Hindlimb muscle (tissue), 1 donor: ENCODE measurements around the gene KRT39. TPM values are rescaled to one million over a fixed set of nuclear protein-coding genes. Genes with fewer than 3 reads are reported as not detected.

Experiments
- DNase-seq: peaks from one replicate; pipeline ENCODE4 v3.0.0-alpha.2; 2013
- polyA plus RNA-seq: library from polyadenylated mRNA; unstranded; fragments of 120-200 nt; gene quantifications from one replicate; pipeline ENCODE4 v1.2.1, GENCODE V29; 2013; ENCODE audit not compliant: insufficient read length

Gene KRT39
- polyA plus RNA-seq, 1 donor, result 2.9 TPM

- no peak for DNase-seq
Measured at GRCh38 chr17:40980117-40980516, 13.4 kb upstream of the KRT39 start.

- no peak for DNase-seq
Measured at GRCh38 chr17:40978575-40979151, 11.9 kb upstream of the KRT39 start.

- no peak for DNase-seq
Measured at GRCh38 chr17:40975516-40975915, 8.8 kb upstream of the KRT39 start.

- no peak for DNase-seq
Measured at GRCh38 chr17:40974366-40974765, 7.6 kb upstream of the KRT39 start.

GRCh38 chr17:40967582-40967981 lies 834 bp upstream of the KRT39 start:
- no peak for DNase-seq

- DNase-seq, result no peak
Measured at GRCh38 chr17:40963838-40964237, 2.9 kb downstream of the KRT39 start.

- no peak for DNase-seq
Measured at GRCh38 chr17:40962059-40962561, 4.6 kb downstream of the KRT39 start.

GRCh38 chr17:40961591-40961990 lies 5.2 kb downstream of the KRT39 start:
- DNase-seq, result no peak

- no peak for DNase-seq
Measured at GRCh38 chr17:40960144-40960543, 6.6 kb downstream of the KRT39 start.

GRCh38 chr17:40958086-40958953 lies 8.4 kb downstream of the KRT39 start:
- DNase-seq, result no peak

GRCh38 chr17:40956401-40957254 lies 10.1 kb downstream of the KRT39 start:
- DNase-seq, result no peak

- DNase-seq, result no peak
Measured at GRCh38 chr17:40953881-40954280, 12.9 kb downstream of the KRT39 start.

- no peak for DNase-seq
Measured at GRCh38 chr17:40952661-40953060, 14.1 kb downstream of the KRT39 start.

- no peak for DNase-seq
Measured at GRCh38 chr17:40952154-40952553, 14.6 kb downstream of the KRT39 start.

GRCh38 chr17:40951011-40951622 lies 15.6 kb downstream of the KRT39 start:
- DNase-seq, result no peak

- DNase-seq, result no peak
Measured at GRCh38 chr17:40950176-40950575, 16.6 kb downstream of the KRT39 start.

- no peak for DNase-seq
Measured at GRCh38 chr17:40949418-40949817, 17.3 kb downstream of the KRT39 start.

- no peak for DNase-seq
Measured at GRCh38 chr17:40947929-40948328, 18.8 kb downstream of the KRT39 start.

GRCh38 chr17:40945414-40945813 lies 21.3 kb downstream of the KRT39 start:
- DNase-seq, result no peak

- no peak for DNase-seq
Measured at GRCh38 chr17:40944531-40944930, 22.2 kb downstream of the KRT39 start.

- DNase-seq, result no peak
Measured at GRCh38 chr17:40942553-40942952, 24.2 kb downstream of the KRT39 start.

- DNase-seq, result no peak
Measured at GRCh38 chr17:40940266-40940665, 26.5 kb downstream of the KRT39 start.

GRCh38 chr17:40938981-40939380 lies 27.8 kb downstream of the KRT39 start:
- no peak for DNase-seq
